LNCaP clone FGC (cell line): Measurements from ENCODE around the gene MTNR1B.

Experiments used
- DNase-seq: peaks from one replicate; pipeline ENCODE4 v3.0.0-alpha.2; 2011; ENCODE audit warnings: low read depth
- H3K4me3 ChIP-seq: 2 replicates; pipeline ENCODE4 v1.5.1; 2011; ENCODE audit warnings: mild to moderate bottlenecking, low read depth, low read length, control low read depth
- CTCF ChIP-seq: IDR thresholded peaks from 2 replicates; pipeline ENCODE4 v1.5.1; 2012; ENCODE audit warnings: mild to moderate bottlenecking; ENCODE audit not compliant: control insufficient read depth, insufficient read depth; ENCODE audit errors: extremely low read depth

MTNR1B gene

GRCh38 chr11:92969634-92970347 is at the start of gene MTNR1B:
TSS of gene MTNR1B (plus strand) at chr11:92969651. CDS start at chr11:92969726, 75 bp downstream.
- no peak for TF ChIP-seq CTCF
- no peak within 1 kb of the TSS for H3K4me3 ChIP-seq
- no peak for DNase-seq

GRCh38 chr11:92920331-92920730 is 49.1 kb upstream of the MTNR1B start:
- DNase-seq: no peak
- TF ChIP-seq CTCF: no peak
- no peak overlapping the region for H3K4me3 ChIP-seq

- no peak for TF ChIP-seq CTCF
- no peak for DNase-seq
- no peak overlapping the region for H3K4me3 ChIP-seq
Measured at GRCh38 chr11:92922731-92923130, 46.7 kb upstream of the MTNR1B start.

- TF ChIP-seq CTCF: no peak
- no peak for DNase-seq
- no peak overlapping the region for H3K4me3 ChIP-seq
Measured at GRCh38 chr11:92929246-92929645, 40.2 kb upstream of the MTNR1B start.

GRCh38 chr11:92929653-92930052 is 39.8 kb upstream of the MTNR1B start:
- no peak overlapping the region for H3K4me3 ChIP-seq
- DNase-seq: no peak
- no peak for TF ChIP-seq CTCF

DNA sequence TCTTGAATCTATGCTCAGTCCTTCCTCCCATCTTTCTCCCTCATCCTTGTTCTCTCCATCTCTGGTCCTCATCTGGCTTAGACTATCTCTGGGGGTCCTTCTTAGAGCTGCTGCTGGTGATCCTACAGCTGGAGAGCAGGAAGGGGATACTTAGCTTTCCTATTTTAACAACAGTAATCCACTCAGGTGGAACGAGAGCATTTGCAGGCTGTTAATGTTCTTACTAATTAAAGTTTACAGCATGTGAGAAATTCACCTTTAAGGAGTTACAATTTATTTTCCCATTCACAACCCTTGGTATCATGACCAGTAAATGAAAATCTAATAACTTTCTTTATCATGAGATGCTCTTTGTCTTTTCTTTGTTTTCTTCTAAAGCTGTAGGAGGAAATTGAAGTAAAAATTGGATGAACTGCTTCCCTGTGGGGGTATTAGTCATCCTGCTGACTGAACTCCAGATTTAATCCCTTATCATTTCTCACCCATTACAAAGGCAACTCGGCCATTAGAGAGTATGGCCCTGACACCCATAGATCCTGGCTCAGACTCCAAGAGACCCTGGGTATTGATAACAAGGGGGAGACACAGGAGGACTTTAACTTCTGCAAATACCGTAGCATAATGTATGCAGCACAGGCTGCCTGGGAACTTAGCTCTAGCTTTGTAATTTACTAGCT is 37.6 kb upstream of the MTNR1B start:
- no peak for TF ChIP-seq CTCF
- H3K4me3 ChIP-seq: no peak overlapping the region
- DNase-seq: no peak
